ENCODE measurements around the gene SLC43A2.
A peak's percentile ranks its signal among the peaks of the same experiment; 100 is the strongest.

Gene SLC43A2

GRCh38 chr17:1617620-1618174, 10.9 kb downstream of the SLC43A2 start:
- H3K27ac Mint-ChIP-seq: no peak overlapping the region
- H3K4me3 Mint-ChIP-seq: no peak overlapping the region
- peaks cover 5% of the 10 kb centered on the region for H3K36me3 Mint-ChIP-seq (ENCODE audit: low read depth)
- H3K4me1 Mint-ChIP-seq: no peaks in the 10 kb centered on the region
- DNase-seq (no peak), ATAC-seq (no peak)
- no peaks in the 10 kb centered on the region for H3K27me3 Mint-ChIP-seq
- H3K9me3 Mint-ChIP-seq: no peaks in the 10 kb centered on the region

GRCh38 chr17:1616101-1616500, 12.5 kb downstream of the SLC43A2 start:
- H3K4me3 Mint-ChIP-seq: no peak overlapping the region
- no peak for DNase-seq
- H3K4me1 Mint-ChIP-seq: no peaks in the 10 kb centered on the region
- ATAC-seq: no peak
- peaks cover 5% of the 10 kb centered on the region for H3K36me3 Mint-ChIP-seq (ENCODE audit: low read depth)
- H3K9me3 Mint-ChIP-seq: no peaks in the 10 kb centered on the region
- no peaks in the 10 kb centered on the region for H3K27me3 Mint-ChIP-seq
- H3K27ac Mint-ChIP-seq: no peak overlapping the region

GRCh38 chr17:1612400-1612799, 16.2 kb downstream of the SLC43A2 start:
- DNase-seq: no peak
- H3K27ac Mint-ChIP-seq: no peak overlapping the region

DNA sequence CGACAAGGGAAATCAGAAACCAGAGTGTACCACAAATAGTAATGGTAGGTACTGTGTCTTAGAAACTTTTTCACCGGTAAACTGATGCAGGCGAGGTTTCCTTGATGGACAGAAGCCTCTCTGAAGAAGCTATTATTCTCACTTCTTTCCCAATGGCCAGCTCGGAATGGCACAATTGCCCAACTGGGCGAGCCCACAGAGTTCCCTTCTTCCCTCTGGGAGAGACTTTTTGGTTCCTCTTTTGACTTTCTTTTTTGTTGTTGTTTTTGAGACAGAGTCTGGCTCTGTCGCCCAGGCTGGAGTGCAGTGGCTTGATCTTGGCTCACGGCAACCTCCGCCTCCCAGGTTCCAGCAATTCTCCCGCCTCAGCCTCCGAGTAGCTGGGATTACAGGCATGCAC, 16.9 kb downstream of the SLC43A2 start:
- H3K4me3 Mint-ChIP-seq: no peak overlapping the region
- no peaks in the 10 kb centered on the region for H3K9me3 Mint-ChIP-seq
- no peaks in the 10 kb centered on the region for H3K27me3 Mint-ChIP-seq
- H3K36me3 Mint-ChIP-seq (ENCODE audit: low read depth): peaks cover 3% of the 10 kb centered on the region
- H3K4me1 Mint-ChIP-seq: peaks cover 22% of the 10 kb centered on the region
- H3K27ac Mint-ChIP-seq: no peak overlapping the region
- ATAC-seq (no peak), DNase-seq (no peak)

More at GRCh38 chr17:1612400-1612799, 16.2 kb downstream of the SLC43A2 start:
- peaks cover 16% of the 10 kb centered on the region for H3K4me1 Mint-ChIP-seq
- no peaks in the 10 kb centered on the region for H3K9me3 Mint-ChIP-seq
- peaks cover 3% of the 10 kb centered on the region for H3K36me3 Mint-ChIP-seq (ENCODE audit: low read depth)
- ATAC-seq: no peak
- H3K27me3 Mint-ChIP-seq: no peaks in the 10 kb centered on the region
- no peak overlapping the region for H3K4me3 Mint-ChIP-seq

- no peaks in the 10 kb centered on the region for H3K27me3 Mint-ChIP-seq
- peaks cover 38% of the 10 kb centered on the region for H3K4me1 Mint-ChIP-seq
- no peak overlapping the region for H3K4me3 Mint-ChIP-seq
- H3K27ac Mint-ChIP-seq: peak overlapping the region; percentile 92
- H3K36me3 Mint-ChIP-seq (ENCODE audit: low read depth): peaks cover 3% of the 10 kb centered on the region
- DNase-seq (no peak), ATAC-seq (no peak)
- H3K9me3 Mint-ChIP-seq: no peaks in the 10 kb centered on the region
Measured at GRCh38 chr17:1608676-1609075, 20.0 kb downstream of the SLC43A2 start.

GRCh38 chr17:1607971-1608320, 20.7 kb downstream of the SLC43A2 start:
- DNase-seq: no peak
- H3K36me3 Mint-ChIP-seq (ENCODE audit: low read depth): peaks cover 3% of the 10 kb centered on the region

GRCh38 chr17:1606352-1606985, 22.2 kb downstream of the SLC43A2 start:
- Mint-ChIP-seq H3K9me3 (peaks cover 5% of the 10 kb centered on the region), H3K36me3 (ENCODE audit: low read depth) (peaks cover 5% of the 10 kb centered on the region), H3K27me3 (no peaks in the 10 kb centered on the region), H3K4me3 (peak overlapping the region; percentile 29), H3K27ac (peak overlapping the region; percentile 92), H3K4me1 (peaks cover 38% of the 10 kb centered on the region)
- ATAC-seq (no peak), DNase-seq (peak; percentile 70)

More at GRCh38 chr17:1607971-1608320, 20.7 kb downstream of the SLC43A2 start:
- H3K27ac Mint-ChIP-seq: peak overlapping the region; percentile 92
- peak overlapping the region; percentile 38 for H3K4me3 Mint-ChIP-seq
- no peaks in the 10 kb centered on the region for H3K9me3 Mint-ChIP-seq
- peak; percentile 23 for ATAC-seq
- H3K27me3 Mint-ChIP-seq: no peaks in the 10 kb centered on the region
- H3K4me1 Mint-ChIP-seq: peaks cover 38% of the 10 kb centered on the region

GRCh38 chr17:1605681-1606351, 22.8 kb downstream of the SLC43A2 start:
- DNase-seq (no peak), ATAC-seq (no peak)
- peaks cover 6% of the 10 kb centered on the region for H3K9me3 Mint-ChIP-seq
- H3K4me1 Mint-ChIP-seq: peaks cover 38% of the 10 kb centered on the region
- H3K27me3 Mint-ChIP-seq: no peaks in the 10 kb centered on the region
- H3K27ac Mint-ChIP-seq: peak overlapping the region; percentile 86
- H3K4me3 Mint-ChIP-seq: peak overlapping the region; percentile 29
- peaks cover 7% of the 10 kb centered on the region for H3K36me3 Mint-ChIP-seq (ENCODE audit: low read depth)

DNA sequence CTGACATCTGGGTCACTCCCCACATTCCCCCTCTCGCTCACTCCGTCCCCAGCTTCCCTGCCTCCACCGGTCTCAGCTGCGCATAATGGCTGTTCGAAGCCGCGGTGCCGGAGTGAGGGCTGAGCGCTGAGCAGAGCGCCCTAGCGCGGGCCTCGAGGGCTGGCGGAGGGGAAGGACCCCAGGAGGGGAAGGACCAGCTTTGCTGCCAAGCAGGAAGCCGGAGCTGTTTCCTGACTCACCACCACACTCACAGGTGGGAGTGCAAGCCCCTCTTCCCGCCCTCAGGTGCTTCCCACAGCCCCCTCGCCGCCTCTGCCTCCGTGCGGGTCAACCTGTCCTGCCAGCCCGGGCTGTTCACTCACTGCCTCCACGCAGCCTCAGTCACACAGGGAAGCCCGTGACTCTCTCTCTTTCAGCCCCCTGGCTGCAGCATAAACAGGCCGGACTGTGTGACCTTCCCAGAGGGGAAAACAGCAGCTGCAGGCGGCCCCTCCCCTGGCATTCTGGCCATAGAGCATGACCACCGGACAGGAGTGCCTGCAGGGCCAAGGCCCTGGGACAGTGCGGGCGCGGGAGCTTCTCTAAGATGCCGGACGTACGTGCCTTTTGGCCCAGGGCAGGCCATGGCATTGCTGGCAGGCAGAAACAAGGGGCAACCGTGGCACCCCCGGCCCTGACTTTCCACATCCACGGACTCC, 23.7 kb downstream of the SLC43A2 start:
- DNase-seq (no peak), ATAC-seq (no peak)
- peaks cover 7% of the 10 kb centered on the region for H3K36me3 Mint-ChIP-seq (ENCODE audit: low read depth)
- peaks cover 6% of the 10 kb centered on the region for H3K9me3 Mint-ChIP-seq
- no peak overlapping the region for H3K4me3 Mint-ChIP-seq
- H3K27ac Mint-ChIP-seq: no peak overlapping the region
- H3K4me1 Mint-ChIP-seq: peaks cover 38% of the 10 kb centered on the region
- H3K27me3 Mint-ChIP-seq: no peaks in the 10 kb centered on the region

- Mint-ChIP-seq H3K36me3 (ENCODE audit: low read depth) (peaks cover 7% of the 10 kb centered on the region), H3K27ac (no peak overlapping the region), H3K9me3 (peaks cover 6% of the 10 kb centered on the region), H3K4me3 (no peak overlapping the region), H3K4me1 (peaks cover 14% of the 10 kb centered on the region), H3K27me3 (no peaks in the 10 kb centered on the region)
- no peak for ATAC-seq
- DNase-seq: no peak
Measured at GRCh38 chr17:1601571-1601970, 27.1 kb downstream of the SLC43A2 start.

- DNase-seq (no peak), ATAC-seq (no peak)
- H3K4me3 Mint-ChIP-seq: no peak overlapping the region
- peaks cover 7% of the 10 kb centered on the region for H3K36me3 Mint-ChIP-seq (ENCODE audit: low read depth)
- H3K27ac Mint-ChIP-seq: no peak overlapping the region
- H3K27me3 Mint-ChIP-seq: no peaks in the 10 kb centered on the region
- H3K4me1 Mint-ChIP-seq: peaks cover 6% of the 10 kb centered on the region
- H3K9me3 Mint-ChIP-seq: peaks cover 6% of the 10 kb centered on the region
Measured at GRCh38 chr17:1598399-1599095, 30.1 kb downstream of the SLC43A2 start.

DNA sequence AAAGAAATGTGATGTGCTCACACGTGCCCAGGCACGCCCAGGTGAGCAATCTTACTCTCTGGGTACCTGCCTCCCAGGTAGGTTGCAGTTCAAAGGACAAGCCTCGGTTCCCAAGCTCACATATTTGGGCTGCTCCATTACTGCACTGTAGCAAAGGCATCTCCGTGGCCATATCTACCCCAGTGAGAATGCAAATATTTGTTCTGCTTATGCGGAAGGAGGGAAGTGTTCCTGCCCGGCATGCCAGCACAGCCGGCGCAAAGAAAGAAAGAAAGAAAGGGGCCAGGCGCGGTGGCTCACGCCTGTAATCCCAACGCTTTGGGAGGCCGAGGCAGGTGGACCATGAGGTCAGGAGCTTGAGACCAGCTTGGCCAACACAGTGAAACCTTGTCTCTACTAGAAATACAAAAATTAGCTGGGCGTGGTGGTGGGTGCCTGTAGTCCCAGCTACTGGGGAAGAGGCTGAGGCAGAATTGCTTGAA, 30.7 kb downstream of the SLC43A2 start:
- Mint-ChIP-seq H3K4me1 (peaks cover 12% of the 10 kb centered on the region), H3K27me3 (no peaks in the 10 kb centered on the region), H3K36me3 (ENCODE audit: low read depth) (peaks cover 6% of the 10 kb centered on the region), H3K4me3 (no peak overlapping the region), H3K27ac (no peak overlapping the region), H3K9me3 (peaks cover 6% of the 10 kb centered on the region)
- ATAC-seq (no peak), DNase-seq (no peak)

GRCh38 chr17:1593630-1593931, 35.1 kb downstream of the SLC43A2 start:
- peaks cover 26% of the 10 kb centered on the region for H3K4me1 Mint-ChIP-seq
- no peak for DNase-seq
- H3K27ac Mint-ChIP-seq: peak overlapping the region; percentile 73
- ATAC-seq: no peak
- H3K36me3 Mint-ChIP-seq (ENCODE audit: low read depth): no peaks in the 10 kb centered on the region
- no peaks in the 10 kb centered on the region for H3K9me3 Mint-ChIP-seq
- no peak overlapping the region for H3K4me3 Mint-ChIP-seq
- H3K27me3 Mint-ChIP-seq: no peaks in the 10 kb centered on the region
